ENCODE results near the gene ALPK1. TPM values are rescaled to one million over a fixed set of nuclear protein-coding genes. Genes with fewer than 3 reads are reported as not detected.
A peak's percentile ranks its signal among the peaks of the same experiment; 100 is the strongest.

ALPK1 gene
- total and polyA plus RNA-seq, 2 of the 8 experiments (the other 6 are each of a cell fraction or from before 2014, with no cell fraction given): 0.08 to 0.43 TPM

- H3K27me3 ChIP-seq (replicated peaks in 1 of 4; ENCODE audit: control insufficient read depth in 3 of 4, extremely low read depth in 1 of 4, insufficient read depth in 3 of 4, low read length in 3 of 4): peaks cover 0 to 14% (median 10%) of the 10 kb centered on the region in 4 experiments; a peak in 4 of 7 replicates
- no peak for DNase-seq (ENCODE audit: low read depth in 1 of 2, low spot score in 2 of 2)
- H2BK12ac ChIP-seq (ENCODE audit: low read depth, low read length): no peak overlapping the region
- no peak overlapping the region for H2AFZ ChIP-seq (ENCODE audit: low read length)
- no peak overlapping the region for H3K4ac ChIP-seq (replicated peaks; ENCODE audit: insufficient read length, low read depth, low read length)
- no peak overlapping the region for H4K8ac ChIP-seq (ENCODE audit: extremely low read depth, insufficient read depth, low read length)
- ChIA-PET POLR2A (ENCODE audit: partially characterized antibody) (no interaction called here), CTCF (ENCODE audit: partially characterized antibody) (interaction anchor here (4.4 kb wide), 1 partner anchor 145 kb away, joined by 26 read pairs; no protein-coding TSS in a partner anchor)
- H2AK5ac ChIP-seq (ENCODE audit: low read depth, low read length): no peak overlapping the region
- no peak overlapping the region for H3K18ac ChIP-seq (ENCODE audit: extremely low read depth, low read length)
- H3K9me3 ChIP-seq (ENCODE audit: insufficient read depth in 2 of 2, low read depth in 1 of 2, low read length in 1 of 2): no peaks in the 10 kb centered on the region
- no peak overlapping the region for H3K14ac ChIP-seq (ENCODE audit: insufficient read length)
- no peak overlapping the region; a peak in 1 of 4 replicates for H3K4me2 ChIP-seq (ENCODE audit: insufficient read depth in 1 of 2, low read depth in 2 of 2, low read length in 2 of 2)
- H4K20me1 ChIP-seq (replicated peaks in 1 of 2; ENCODE audit: control insufficient read depth in 1 of 2, insufficient read depth in 2 of 2, low read length in 2 of 2): no peaks in the 10 kb centered on the region
- H3K4me1 ChIP-seq (replicated peaks in 1 of 4; ENCODE audit: control insufficient read depth in 3 of 4, insufficient read depth in 4 of 4, low read length in 3 of 4): peaks cover 0 to 5% (median 2%) of the 10 kb centered on the region in 4 experiments; a peak in 4 of 7 replicates
- H3K79me2 ChIP-seq (ENCODE audit: control insufficient read depth in 1 of 2, insufficient read depth in 2 of 2, low read length in 2 of 2): no peaks in the 10 kb centered on the region
- H4K91ac ChIP-seq (replicated peaks; ENCODE audit: insufficient read length, low read length): no peak overlapping the region
- H3K79me1 ChIP-seq (ENCODE audit: low read depth, low read length): no peaks in the 10 kb centered on the region
- no peak overlapping the region for H3K27ac ChIP-seq (ENCODE audit: low read depth, low read length)
- no peak overlapping the region for H3K9ac ChIP-seq (replicated peaks in 1 of 4; ENCODE audit: extremely low read depth in 1 of 4, low read depth in 3 of 4, low read length in 3 of 4)
- peaks cover 2% of the 10 kb centered on the region; the same call in 1 of the 2 replicates for H3K23me2 ChIP-seq (ENCODE audit: low read depth, low read length)
- H4K5ac ChIP-seq (ENCODE audit: insufficient read length, low read depth, low read length): no peak overlapping the region
- no peak overlapping the region for H2BK5ac ChIP-seq (ENCODE audit: low read depth, low read length)
- 85% methylated on average over 3 of the region's 3 CpGs; no CpG with 5 or more reads in 1 of the 2 experiments for WGBS, 2 experiments (ENCODE audit: extremely low coverage in 1 of 2, insufficient coverage in 1 of 2, insufficient read length in 1 of 2, insufficient replicate concordance in 2 of 2, low coverage in 1 of 2, low lambda C conversion rate in 2 of 2, missing lambda C conversion rate in 1 of 2)
- no peak overlapping the region for H3K23ac ChIP-seq (ENCODE audit: insufficient read length)
- H2BK15ac ChIP-seq (ENCODE audit: low read length): no peak overlapping the region
- H3K4me3 ChIP-seq (ENCODE audit: extremely low read depth in 1 of 4, insufficient read depth in 2 of 4, low read depth in 3 of 4, low read length in 4 of 4): no peak overlapping the region
- peak; percentile 39 for FAIRE-seq
- no peak overlapping the region for H2BK120ac ChIP-seq (replicated peaks; ENCODE audit: low read depth, low read length)
- no peak overlapping the region for H3K56ac ChIP-seq (replicated peaks; ENCODE audit: insufficient read length, low read depth, low read length)
- no peaks in the 10 kb centered on the region for H3K36me3 ChIP-seq (ENCODE audit: control insufficient read depth in 2 of 4, insufficient read depth in 4 of 4, low read length in 3 of 4)
- no peak overlapping the region for H2BK20ac ChIP-seq (ENCODE audit: low read length)
- TF ChIP-seq BRCA1 (IDR thresholded peaks at IDR 0.05; ENCODE audit: low read depth, low read length) (no peak), CBX8 (IDR thresholded peaks at IDR 0.05; ENCODE audit: borderline replicate concordance, low read depth, low read length) (no peak), RNF2 (IDR thresholded peaks at IDR 0.05; ENCODE audit: borderline replicate concordance, low read depth, low read length, missing control alignments, poor library complexity, severe bottlenecking) (no peak), ZNF274 (IDR thresholded peaks at IDR 0.05; ENCODE audit: borderline replicate concordance, extremely low read depth, low read length) (no peak), CREB1 (IDR thresholded peaks at IDR 0.05) (no peak), EP300 (IDR thresholded peaks at IDR 0.05; ENCODE audit: borderline replicate concordance in 1 of 2, low read depth in 2 of 2, low read length in 2 of 2) (no peak), SRF (IDR thresholded peaks at IDR 0.05; ENCODE audit: low read depth, low read length) (no peak), TAF1 (IDR thresholded peaks at IDR 0.05; ENCODE audit: low read depth, low read length) (no peak), TEAD4 (IDR thresholded peaks at IDR 0.05; ENCODE audit: low read depth, low read length) (no peak), E2F6 (IDR thresholded peaks at IDR 0.05) (no peak), TAF7 (optimal IDR thresholded peaks at IDR 0.05; ENCODE audit: borderline replicate concordance, low read depth, low read length) (no peak), POU5F1 (IDR thresholded peaks at IDR 0.05; ENCODE audit: low read depth, low read length) (no peak)
- TF ChIP-seq, protein P1, sequence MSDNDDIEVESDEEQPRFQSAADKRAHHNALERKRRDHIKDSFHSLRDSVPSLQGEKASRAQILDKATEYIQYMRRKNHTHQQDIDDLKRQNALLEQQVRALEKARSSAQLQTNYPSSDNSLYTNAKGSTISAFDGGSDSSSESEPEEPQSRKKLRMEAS (IDR thresholded peaks at IDR 0.05): no peak
Measured at GRCh38 chr4:112378243-112378620, 81.1 kb downstream of the ALPK1 start.
